Measurements from ENCODE around the gene ANKRD44.

The ANKRD44 gene

GRCh38 chr2:197184959-197185586 lies 125.5 kb downstream of the ANKRD44 start:
- no peaks in the 10 kb centered on the region for H3K36me3 ChIP-seq (ENCODE audit: low read depth)
- no peak for TF ChIP-seq CTCF (IDR thresholded peaks at IDR 0.05; ENCODE audit: poor library complexity, severe bottlenecking)
- H3K27me3 ChIP-seq (ENCODE audit: insufficient read depth, poor library complexity, severe bottlenecking), result no peaks in the 10 kb centered on the region
- no peak overlapping the region for H3K27ac ChIP-seq (ENCODE audit: poor library complexity, severe bottlenecking)
- no peak overlapping the region for H3K4me3 ChIP-seq (ENCODE audit: severe bottlenecking)
- H3K9me3 ChIP-seq (ENCODE audit: severe bottlenecking), result no peaks in the 10 kb centered on the region
- DNase-seq (ENCODE audit: low spot score), result no peak
- H3K4me1 ChIP-seq (ENCODE audit: insufficient read depth, poor library complexity, severe bottlenecking), result no peaks in the 10 kb centered on the region
- ATAC-seq (ENCODE audit: low read depth), result no peak

GRCh38 chr2:197183355-197183754 lies 127.2 kb downstream of the ANKRD44 start:
- no peak for ATAC-seq (ENCODE audit: low read depth)
- no peaks in the 10 kb centered on the region for H3K4me1 ChIP-seq (ENCODE audit: insufficient read depth, poor library complexity, severe bottlenecking)
- no peaks in the 10 kb centered on the region for H3K9me3 ChIP-seq (ENCODE audit: severe bottlenecking)
- TF ChIP-seq CTCF (IDR thresholded peaks at IDR 0.05; ENCODE audit: poor library complexity, severe bottlenecking), result no peak
- no peaks in the 10 kb centered on the region for H3K27me3 ChIP-seq (ENCODE audit: insufficient read depth, poor library complexity, severe bottlenecking)
- no peak overlapping the region for H3K4me3 ChIP-seq (ENCODE audit: severe bottlenecking)
- H3K36me3 ChIP-seq (ENCODE audit: low read depth), result no peaks in the 10 kb centered on the region
- no peak for DNase-seq (ENCODE audit: low spot score)
- no peak overlapping the region for H3K27ac ChIP-seq (ENCODE audit: poor library complexity, severe bottlenecking)

- no peak for TF ChIP-seq CTCF (IDR thresholded peaks at IDR 0.05; ENCODE audit: poor library complexity, severe bottlenecking)
- DNase-seq (ENCODE audit: low spot score) (no peak), ATAC-seq (ENCODE audit: low read depth) (no peak)
- Histone ChIP-seq H3K4me1 (ENCODE audit: insufficient read depth, poor library complexity, severe bottlenecking) (no peaks in the 10 kb centered on the region), H3K27ac (ENCODE audit: poor library complexity, severe bottlenecking) (no peak overlapping the region), H3K36me3 (ENCODE audit: low read depth) (no peaks in the 10 kb centered on the region), H3K9me3 (ENCODE audit: severe bottlenecking) (no peaks in the 10 kb centered on the region), H3K27me3 (ENCODE audit: insufficient read depth, poor library complexity, severe bottlenecking) (no peaks in the 10 kb centered on the region), H3K4me3 (ENCODE audit: severe bottlenecking) (no peak overlapping the region)
These were observed 127.9 kb downstream of the ANKRD44 start for GRCh38 chr2:197182668-197183067.

- no peak overlapping the region for H3K27ac ChIP-seq (ENCODE audit: poor library complexity, severe bottlenecking)
These were observed 129.1 kb downstream of the ANKRD44 start for GRCh38 chr2:197181491-197181890.

More at GRCh38 chr2:197181491-197181890, 129.1 kb downstream of the ANKRD44 start:
- no peak for TF ChIP-seq CTCF (IDR thresholded peaks at IDR 0.05; ENCODE audit: poor library complexity, severe bottlenecking)
- no peaks in the 10 kb centered on the region for H3K27me3 ChIP-seq (ENCODE audit: insufficient read depth, poor library complexity, severe bottlenecking)
- no peak for DNase-seq (ENCODE audit: low spot score)
- H3K36me3 ChIP-seq (ENCODE audit: low read depth), result no peaks in the 10 kb centered on the region
- no peaks in the 10 kb centered on the region for H3K9me3 ChIP-seq (ENCODE audit: severe bottlenecking)
- ATAC-seq (ENCODE audit: low read depth), result no peak
- H3K4me3 ChIP-seq (ENCODE audit: severe bottlenecking), result no peak overlapping the region
- H3K4me1 ChIP-seq (ENCODE audit: insufficient read depth, poor library complexity, severe bottlenecking), result no peaks in the 10 kb centered on the region
